CD14-positive monocyte (primary cell): ENCODE data around the gene RAMACL. TPM values are rescaled to one million over a fixed set of nuclear protein-coding genes. Genes with fewer than 3 reads are reported as not detected.

Source experiments
- DNase-seq, 3 donors: peaks; one replicate each; pipeline ENCODE4 v3.0.0-alpha.2; 2011 to 2022
- H2AFZ ChIP-seq: 2 replicates; pipeline ENCODE4 v1.6.0; 2012; ENCODE audit warnings: mild to moderate bottlenecking, low read depth, low read length, inconsistent platforms; ENCODE audit not compliant: insufficient read depth, poor library complexity, severe bottlenecking
- H3K27ac ChIP-seq, 2 donors: 1 replicate in 1 of 2; 2 replicates in 1 of 2; pipeline ENCODE4 v1.5.1; 2012 to 2013; ENCODE audit warnings: low read length in 2 of 2, control low read depth in 1 of 2, inconsistent platforms in 1 of 2, low read depth in 1 of 2, mild to moderate bottlenecking in 1 of 2
- H3K27me3 ChIP-seq, 2 donors: one replicate each; pipeline versions ENCODE4 v1.6.0 to v1.6.1; 2011 to 2013; ENCODE audit warnings: low read length in 2 of 2; ENCODE audit not compliant: control insufficient read depth in 2 of 2, insufficient read depth in 2 of 2
- H3K36me3 ChIP-seq, 2 donors: replicated peaks in 1 of 2; 1 replicate in 1 of 2; 2 replicates in 1 of 2; pipeline versions ENCODE4 v1.5.1 to v1.6.1; 2012 to 2013; ENCODE audit warnings: low read length in 2 of 2, control low read depth in 1 of 2, inconsistent platforms in 1 of 2, mild to moderate bottlenecking in 1 of 2; ENCODE audit not compliant: insufficient read depth in 2 of 2, control insufficient read depth in 1 of 2
- H3K4me1 ChIP-seq, 2 donors: 1 replicate in 1 of 2; 2 replicates in 1 of 2; pipeline versions ENCODE4 v1.5.1 to v1.6.1; 2012 to 2013; ENCODE audit warnings: low read length in 2 of 2, control low read depth in 1 of 2, inconsistent platforms in 1 of 2, mild to moderate bottlenecking in 1 of 2, moderate library complexity in 1 of 2; ENCODE audit not compliant: insufficient read depth in 2 of 2, control insufficient read depth in 1 of 2
- H3K4me2 ChIP-seq: replicated peaks from 2 replicates; pipeline ENCODE3; 2012; ENCODE audit warnings: low read length, moderate library complexity, mild to moderate bottlenecking; ENCODE audit not compliant: poor library complexity, severe bottlenecking; ENCODE audit errors: extremely low read depth
- H3K4me3 ChIP-seq, 3 experiments: fragments of 200-600 bp in 1 of 3; sonication (generic) in 1 of 3; replicated peaks in 1 of 3; 1 replicate in 2 of 3; 2 replicates in 1 of 3; pipeline ENCODE4 v1.5.1; 2011 to 2013; ENCODE audit warnings: low read length in 3 of 3, mild to moderate bottlenecking in 3 of 3, control low read depth in 2 of 3, low read depth in 2 of 3, inconsistent platforms in 1 of 3, moderate library complexity in 1 of 3
- H3K79me2 ChIP-seq: 2 replicates; pipeline ENCODE4 v1.6.0; 2012; ENCODE audit warnings: mild to moderate bottlenecking, control low read depth, inconsistent platforms, low read length, moderate library complexity; ENCODE audit not compliant: insufficient read depth
- H3K9ac ChIP-seq: 2 replicates; pipeline ENCODE4 v1.6.0; 2017; ENCODE audit warnings: low read length, mild to moderate bottlenecking; ENCODE audit not compliant: insufficient read depth, poor library complexity, severe bottlenecking
- H3K9me3 ChIP-seq, 2 donors: replicated peaks in 1 of 2; 1 replicate in 1 of 2; 2 replicates in 1 of 2; pipeline versions ENCODE4 v1.5.1 to v1.6.1; 2012 to 2013; ENCODE audit warnings: low read length in 2 of 2, control low read depth in 1 of 2; ENCODE audit not compliant: control insufficient read depth in 1 of 2, insufficient read depth in 1 of 2
- H4K20me1 ChIP-seq: 2 replicates; pipeline ENCODE4 v1.6.0; 2012; ENCODE audit warnings: mild to moderate bottlenecking, low read length, control low read depth, moderate library complexity; ENCODE audit not compliant: insufficient read depth
- H3K27ac Mint-ChIP-seq, 7 donors: one replicate each; pipeline ENCODE4 v1.8.0; 2020; ENCODE audit warnings: mild to moderate bottlenecking in 7 of 7, mixed read lengths in 7 of 7, moderate library complexity in 6 of 7, inconsistent platforms in 2 of 7
- H3K27me3 Mint-ChIP-seq, 3 donors: one replicate each; pipeline ENCODE4 v1.8.0; 2021 to 2022; ENCODE audit warnings: low read depth in 3 of 3, mild to moderate bottlenecking in 3 of 3, mixed read lengths in 3 of 3, moderate library complexity in 3 of 3, inconsistent platforms in 1 of 3
- H3K36me3 Mint-ChIP-seq, 2 donors: one replicate each; pipeline ENCODE4 v1.8.0; 2020; ENCODE audit warnings: mixed read lengths in 2 of 2, inconsistent platforms in 1 of 2, mild to moderate bottlenecking in 1 of 2
- H3K4me1 Mint-ChIP-seq: one replicate; pipeline ENCODE4 v1.8.0; 2020; ENCODE audit warnings: mild to moderate bottlenecking, mixed read lengths
- H3K4me3 Mint-ChIP-seq, 2 donors: one replicate each; pipeline ENCODE4 v1.8.0; 2020; ENCODE audit warnings: mild to moderate bottlenecking in 2 of 2, mixed read lengths in 2 of 2, moderate library complexity in 1 of 2
- H3K9me3 Mint-ChIP-seq, 7 donors: one replicate each; pipeline ENCODE4 v1.8.0; 2020 to 2022; ENCODE audit warnings: mixed read lengths in 7 of 7, mild to moderate bottlenecking in 6 of 7, moderate library complexity in 6 of 7, inconsistent platforms in 2 of 7
- CTCF ChIP-seq: fragments of 200-600 bp; IDR thresholded peaks from one replicate; pipeline ENCODE4 v1.8.0; 2022; ENCODE audit warnings: antibody characterized with exemption, mild to moderate bottlenecking
- WGBS: methylation state at CpG from one replicate; pipeline ENCODE4 v1.1.5; 2013; ENCODE audit warnings: missing lambda C conversion rate; ENCODE audit not compliant: insufficient coverage; 5-methylcytosine and 5-hydroxymethylcytosine counted together
- intact Hi-C, 2 donors: fragments of 100-400 bp; cut with micrococcal nuclease; formaldehyde crosslinking; loops; one replicate each; pipeline versions ENCODE4 v1.15.0 to v1.15.1; 2023
- polyA plus RNA-seq, 3 donors: library from polyadenylated mRNA; depleted of rRNA in 1 of 3; unstranded in 2 of 3; stranded (reverse) in 1 of 3; fragments of 300-500 nt in 2 of 3; fragments of >200 nt in 1 of 3; fragmentation: Illumina TruSeq in 2 of 3; gene quantifications; 1 replicate in 2 of 3; 2 replicates in 1 of 3; pipeline ENCODE4 v1.2.3, GENCODE V29; 2012 to 2021

RAMACL gene
- polyA plus RNA-seq, 3 donors, result 0.05 to 0.33 (median 0.11) TPM

GRCh38 chr6:166614171-166614583 lies 27.7 kb upstream of the RAMACL start:
- H3K27me3 Mint-ChIP-seq, result peaks cover 1 to 2% (median 1%) of the 10 kb centered on the region in 3 donors
- Histone ChIP-seq H3K9ac (no peak overlapping the region), H3K36me3 (no peaks in the 10 kb centered on the region), H2AFZ (no peak overlapping the region), H3K9me3 (no peaks in the 10 kb centered on the region), H3K4me3 (no peak overlapping the region), H4K20me1 (no peaks in the 10 kb centered on the region), H3K27me3 (no peaks in the 10 kb centered on the region), H3K4me1 (no peaks in the 10 kb centered on the region), H3K79me2 (no peaks in the 10 kb centered on the region), H3K4me2 (no peak overlapping the region), H3K27ac (no peak overlapping the region)
- 99% methylated on average over 12 of the region's 12 CpGs for WGBS
- no peak for DNase-seq
- no peak overlapping the region for H3K27ac Mint-ChIP-seq
- no peak for TF ChIP-seq CTCF
- intact Hi-C loops, result no loop called here
- H3K36me3 Mint-ChIP-seq, result peaks cover 6 to 7% of the 10 kb centered on the region in 2 donors
- H3K9me3 Mint-ChIP-seq, result peaks cover 0 to 3% (median 0%) of the 10 kb centered on the region in 7 donors
- H3K4me3 Mint-ChIP-seq, result no peak overlapping the region
- no peaks in the 10 kb centered on the region for H3K4me1 Mint-ChIP-seq

GRCh38 chr6:166613027-166613426 lies 26.5 kb upstream of the RAMACL start:
- Histone ChIP-seq H3K36me3 (no peaks in the 10 kb centered on the region), H3K4me1 (no peaks in the 10 kb centered on the region), H3K79me2 (no peaks in the 10 kb centered on the region), H4K20me1 (no peaks in the 10 kb centered on the region), H2AFZ (no peak overlapping the region), H3K27ac (no peak overlapping the region), H3K9me3 (no peaks in the 10 kb centered on the region), H3K4me3 (no peak overlapping the region), H3K27me3 (no peaks in the 10 kb centered on the region), H3K9ac (no peak overlapping the region), H3K4me2 (no peak overlapping the region)
- no peak overlapping the region for H3K27ac Mint-ChIP-seq
- peaks cover 0 to 1% (median under 1%) of the 10 kb centered on the region in 3 donors for H3K27me3 Mint-ChIP-seq
- WGBS, result 88% methylated on average over 4 of the region's 7 CpGs
- H3K36me3 Mint-ChIP-seq, result no peaks in the 10 kb centered on the region
- no peaks in the 10 kb centered on the region for H3K9me3 Mint-ChIP-seq
- no peak for TF ChIP-seq CTCF
- H3K4me1 Mint-ChIP-seq, result no peaks in the 10 kb centered on the region
- DNase-seq, result no peak
- intact Hi-C loops, result no loop called here
- no peak overlapping the region for H3K4me3 Mint-ChIP-seq
